Neuronal stem cell (in vitro differentiated cells): ENCODE data around the gene SSX2IP.

Source experiments
- DNase-seq: peaks from one replicate; pipeline ENCODE4 v3.0.0-alpha.2; 2013; ENCODE audit warnings: low spot score
- H2AFZ ChIP-seq: one replicate; pipeline ENCODE4 v1.6.1; 2013; ENCODE audit warnings: mild to moderate bottlenecking, low read length, inconsistent platforms
- H2AK5ac ChIP-seq: 2 replicates; pipeline ENCODE4 v1.6.1; 2013; ENCODE audit warnings: low read depth, mild to moderate bottlenecking, inconsistent platforms, low read length, moderate library complexity, mixed read lengths
- H2BK120ac ChIP-seq: 2 replicates; pipeline ENCODE4 v1.6.1; 2013; ENCODE audit warnings: low read depth, mild to moderate bottlenecking, inconsistent platforms, low read length, moderate library complexity, mixed read lengths
- H2BK12ac ChIP-seq: one replicate; pipeline ENCODE4 v1.6.1; 2013; ENCODE audit warnings: low read length, inconsistent platforms
- H2BK15ac ChIP-seq: 2 replicates; pipeline ENCODE4 v1.6.1; 2013; ENCODE audit warnings: mild to moderate bottlenecking, low read length, inconsistent platforms, mixed read lengths
- H2BK5ac ChIP-seq: one replicate; pipeline ENCODE4 v1.6.1; 2013; ENCODE audit warnings: inconsistent platforms, mild to moderate bottlenecking, low read length, moderate library complexity
- H3K14ac ChIP-seq: one replicate; pipeline ENCODE4 v1.6.1; 2013; ENCODE audit warnings: low read length, inconsistent platforms
- H3K18ac ChIP-seq: 2 replicates; pipeline ENCODE4 v1.6.1; 2013; ENCODE audit warnings: low read length, inconsistent platforms
- H3K23ac ChIP-seq: 2 replicates; pipeline ENCODE4 v1.6.1; 2013; ENCODE audit warnings: low read depth, mild to moderate bottlenecking, mixed read lengths, low read length, inconsistent platforms; ENCODE audit not compliant: poor library complexity
- H3K27ac ChIP-seq: replicated peaks from 3 replicates; pipeline ENCODE4 v1.5.1; 2013; ENCODE audit warnings: low read length, inconsistent platforms
- H3K27me3 ChIP-seq, 3 experiments: 2 replicates each; pipeline ENCODE4 v1.6.1; 2013; ENCODE audit warnings: low read length in 3 of 3, mild to moderate bottlenecking in 2 of 3, inconsistent platforms in 1 of 3, low read depth in 1 of 3, mixed read lengths in 1 of 3, moderate library complexity in 1 of 3; ENCODE audit not compliant: control insufficient read depth in 3 of 3, insufficient read depth in 3 of 3
- H3K36me3 ChIP-seq, 2 donors: replicated peaks in 1 of 2; 2 replicates each; pipeline ENCODE4 v1.6.1; 2013; ENCODE audit warnings: low read length in 2 of 2; ENCODE audit not compliant: control insufficient read depth in 2 of 2, insufficient read depth in 2 of 2
- H3K4ac ChIP-seq: 2 replicates; pipeline ENCODE4 v1.6.1; 2013; ENCODE audit warnings: inconsistent platforms, mild to moderate bottlenecking, low read length, moderate library complexity
- H3K4me1 ChIP-seq, 2 donors: 1 replicate in 1 of 2; 2 replicates in 1 of 2; pipeline ENCODE4 v1.6.1; 2013; ENCODE audit warnings: low read length in 2 of 2, low read depth in 1 of 2; ENCODE audit not compliant: control insufficient read depth in 2 of 2, insufficient read depth in 1 of 2
- H3K4me2 ChIP-seq: one replicate; pipeline ENCODE4 v1.6.1; 2013; ENCODE audit warnings: mild to moderate bottlenecking, low read length, inconsistent platforms; ENCODE audit not compliant: insufficient read depth, poor library complexity, severe bottlenecking
- H3K4me3 ChIP-seq, 2 donors: 2 replicates each; pipeline ENCODE4 v1.5.1; 2013; ENCODE audit warnings: low read length in 2 of 2, mild to moderate bottlenecking in 2 of 2, inconsistent platforms in 1 of 2, moderate library complexity in 1 of 2
- H3K79me1 ChIP-seq: one replicate; pipeline ENCODE4 v1.6.1; 2013; ENCODE audit warnings: low read depth, mild to moderate bottlenecking, inconsistent platforms, low read length, moderate library complexity
- H3K9ac ChIP-seq: one replicate; pipeline ENCODE4 v1.6.1; 2013; ENCODE audit warnings: mild to moderate bottlenecking, low read depth, low read length, inconsistent platforms; ENCODE audit not compliant: poor library complexity
- H3K9me3 ChIP-seq, 2 donors: replicated peaks in 1 of 2; 2 replicates each; pipeline versions ENCODE3 to v1.6.1; 2013; ENCODE audit warnings: low read length in 2 of 2, mild to moderate bottlenecking in 2 of 2, inconsistent platforms in 1 of 2, low read depth in 1 of 2, mixed read lengths in 1 of 2, moderate library complexity in 1 of 2; ENCODE audit not compliant: control insufficient read depth in 2 of 2, insufficient read depth in 1 of 2
- H4K8ac ChIP-seq: one replicate; pipeline ENCODE4 v1.6.1; 2013; ENCODE audit warnings: low read depth, mild to moderate bottlenecking, inconsistent platforms, low read length, moderate library complexity
- H4K91ac ChIP-seq: one replicate; pipeline ENCODE4 v1.6.1; 2013; ENCODE audit warnings: low read length, low read depth, mild to moderate bottlenecking, inconsistent platforms; ENCODE audit not compliant: poor library complexity
- WGBS, 2 donors: extraction: QIAGEN DNeasy Blood & Tissue Kit; methylation state at CpG; one replicate each; pipeline ENCODE4 v1.1.7; 2013; ENCODE audit warnings: missing lambda C conversion rate in 2 of 2, mixed read lengths in 1 of 2; ENCODE audit not compliant: insufficient read length in 2 of 2, insufficient replicate concordance in 1 of 2; ENCODE audit errors: extremely low coverage in 2 of 2; 5-methylcytosine and 5-hydroxymethylcytosine counted together

The SSX2IP gene

GRCh38 chr1:84677415-84678099 is 12.7 kb downstream of the SSX2IP start:
- Histone ChIP-seq H3K4me3 (no peak overlapping the region), H2BK120ac (no peak overlapping the region), H2AK5ac (no peak overlapping the region), H2AFZ (no peak overlapping the region), H2BK15ac (no peak overlapping the region), H3K27ac (no peak overlapping the region), H3K18ac (no peak overlapping the region), H3K9ac (no peak overlapping the region), H2BK12ac (no peak overlapping the region), H3K4me1 (peaks cover 0 to 3% of the 10 kb centered on the region in 2 donors), H3K36me3 (no peaks in the 10 kb centered on the region), H3K9me3 (no peaks in the 10 kb centered on the region), H3K27me3 (no peaks in the 10 kb centered on the region), H4K8ac (no peak overlapping the region), H3K4ac (no peak overlapping the region), H3K14ac (no peak overlapping the region), H3K4me2 (no peak overlapping the region), H3K23ac (no peak overlapping the region), H4K91ac (no peak overlapping the region), H3K79me1 (peaks cover 2% of the 10 kb centered on the region), H2BK5ac (no peak overlapping the region)
- WGBS, 2 donors, result no CpG with 5 or more reads among the region's 7 CpGs
- DNase-seq, result no peak

GRCh38 chr1:84675631-84676030 is 14.6 kb downstream of the SSX2IP start:
- Histone ChIP-seq H3K23ac (no peak overlapping the region), H2BK5ac (no peak overlapping the region), H3K18ac (no peak overlapping the region), H3K4me3 (no peak overlapping the region), H3K9me3 (no peaks in the 10 kb centered on the region), H3K14ac (no peak overlapping the region), H3K79me1 (no peaks in the 10 kb centered on the region), H3K36me3 (peaks cover 0 to 1% of the 10 kb centered on the region in 2 donors), H2BK12ac (no peak overlapping the region), H3K4me2 (no peak overlapping the region), H2BK120ac (no peak overlapping the region), H2BK15ac (no peak overlapping the region), H3K27me3 (no peaks in the 10 kb centered on the region), H2AFZ (no peak overlapping the region), H2AK5ac (no peak overlapping the region), H3K27ac (no peak overlapping the region), H4K8ac (no peak overlapping the region), H3K4me1 (peaks cover 0 to 3% of the 10 kb centered on the region in 2 donors), H3K9ac (no peak overlapping the region), H4K91ac (no peak overlapping the region), H3K4ac (no peak overlapping the region)
- DNase-seq, result no peak
- WGBS, 2 donors, result no CpG with 5 or more reads among the region's 4 CpGs

- Histone ChIP-seq H3K27me3 (no peaks in the 10 kb centered on the region), H3K79me1 (no peaks in the 10 kb centered on the region), H4K91ac (no peak overlapping the region), H3K18ac (no peak overlapping the region), H2AFZ (no peak overlapping the region), H3K4me3 (no peak overlapping the region), H3K14ac (no peak overlapping the region), H3K36me3 (peaks cover 0 to 1% of the 10 kb centered on the region in 2 donors), H2AK5ac (no peak overlapping the region), H3K4ac (no peak overlapping the region), H3K27ac (no peak overlapping the region), H3K4me1 (peaks cover 0 to 3% of the 10 kb centered on the region in 2 donors), H2BK12ac (no peak overlapping the region), H3K4me2 (no peak overlapping the region), H2BK15ac (no peak overlapping the region), H3K9ac (no peak overlapping the region), H3K23ac (no peak overlapping the region), H4K8ac (no peak overlapping the region), H2BK120ac (no peak overlapping the region), H3K9me3 (no peaks in the 10 kb centered on the region), H2BK5ac (no peak overlapping the region)
- DNase-seq, result no peak
- no CpG with 5 or more reads among the region's 1 CpG for WGBS, 2 donors
These were observed 15.2 kb downstream of the SSX2IP start for GRCh38 chr1:84675106-84675505.

- Histone ChIP-seq H3K18ac (no peak overlapping the region), H3K9ac (no peak overlapping the region), H3K9me3 (no peaks in the 10 kb centered on the region), H4K91ac (no peak overlapping the region), H3K27me3 (no peaks in the 10 kb centered on the region), H4K8ac (no peak overlapping the region), H2AK5ac (no peak overlapping the region), H2BK120ac (no peak overlapping the region), H2BK12ac (no peak overlapping the region), H3K79me1 (no peaks in the 10 kb centered on the region), H2BK5ac (no peak overlapping the region), H3K36me3 (peaks cover 1 to 2% of the 10 kb centered on the region in 2 donors), H3K4me3 (no peak overlapping the region), H3K23ac (no peak overlapping the region), H2AFZ (no peak overlapping the region), H3K4me2 (no peak overlapping the region), H3K27ac (no peak overlapping the region), H3K4me1 (peaks cover 0 to 3% of the 10 kb centered on the region in 2 donors), H3K4ac (no peak overlapping the region), H3K14ac (no peak overlapping the region), H2BK15ac (no peak overlapping the region)
- no CpG with 5 or more reads among the region's 3 CpGs for WGBS, 2 donors
- DNase-seq, result no peak
These were observed 15.6 kb downstream of the SSX2IP start for GRCh38 chr1:84674705-84675104.
